Measurements from ENCODE around the gene RAB11FIP4.

DNA sequence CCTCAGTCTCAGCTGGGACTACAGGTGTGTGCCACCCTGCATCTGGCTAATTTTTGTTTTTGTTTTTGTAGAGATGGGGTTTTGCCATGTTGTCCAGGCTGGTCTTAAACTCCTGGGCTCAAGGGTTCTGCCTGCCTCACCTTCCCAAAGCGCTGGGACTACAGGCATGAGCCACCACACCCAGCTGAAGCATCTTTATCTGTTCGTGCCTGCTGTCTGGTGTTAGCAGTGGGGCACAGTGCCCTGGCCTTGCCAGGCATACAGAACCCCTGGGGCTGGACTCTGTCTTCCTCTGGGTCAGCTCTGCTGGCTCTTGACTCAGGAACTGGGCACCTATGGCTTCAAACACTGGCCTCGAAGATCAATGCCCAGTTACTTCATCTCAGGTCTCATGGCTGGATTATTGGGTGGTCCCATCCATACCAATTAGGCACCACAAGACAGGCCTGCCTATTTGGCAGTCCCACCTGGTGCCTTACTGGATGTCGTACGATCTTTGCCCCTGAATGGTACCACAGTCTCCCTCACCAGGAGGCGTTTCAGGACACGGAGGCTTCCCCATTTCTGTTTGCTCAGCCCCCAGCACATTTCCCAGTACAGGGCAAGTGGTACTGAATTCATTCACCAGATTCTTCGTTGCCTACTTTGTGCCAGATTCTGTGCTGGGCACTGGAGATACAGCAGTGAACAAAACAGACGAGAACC is 99.3 kb downstream of the RAB11FIP4 start:
- TF ChIP-seq CTCF (IDR thresholded peaks at IDR 0.05; ENCODE audit: low read depth, low read length, missing input control) (no peak), YY1 (IDR thresholded peaks at IDR 0.05) (no peak), JUND (IDR thresholded peaks at IDR 0.05) (no peak), RXRA (IDR thresholded peaks at IDR 0.05) (no peak)

All from liver (tissue), 3 donors.